ENCODE results near the gene ZBTB20. TPM values are rescaled to one million over a fixed set of nuclear protein-coding genes. Genes with fewer than 3 reads are reported as not detected.
A peak's percentile ranks its signal among the peaks of the same experiment; 100 is the strongest.

ZBTB20 gene
- total RNA-seq = 10 to 100 TPM; 43.1 to 80.7 (median 48.4) TPM
- 36.0 TPM for total RNA-seq (2013)
- 4.1 to 136 (median 69.0) reads per million in 29 experiments for total RNA-seq

DNA sequence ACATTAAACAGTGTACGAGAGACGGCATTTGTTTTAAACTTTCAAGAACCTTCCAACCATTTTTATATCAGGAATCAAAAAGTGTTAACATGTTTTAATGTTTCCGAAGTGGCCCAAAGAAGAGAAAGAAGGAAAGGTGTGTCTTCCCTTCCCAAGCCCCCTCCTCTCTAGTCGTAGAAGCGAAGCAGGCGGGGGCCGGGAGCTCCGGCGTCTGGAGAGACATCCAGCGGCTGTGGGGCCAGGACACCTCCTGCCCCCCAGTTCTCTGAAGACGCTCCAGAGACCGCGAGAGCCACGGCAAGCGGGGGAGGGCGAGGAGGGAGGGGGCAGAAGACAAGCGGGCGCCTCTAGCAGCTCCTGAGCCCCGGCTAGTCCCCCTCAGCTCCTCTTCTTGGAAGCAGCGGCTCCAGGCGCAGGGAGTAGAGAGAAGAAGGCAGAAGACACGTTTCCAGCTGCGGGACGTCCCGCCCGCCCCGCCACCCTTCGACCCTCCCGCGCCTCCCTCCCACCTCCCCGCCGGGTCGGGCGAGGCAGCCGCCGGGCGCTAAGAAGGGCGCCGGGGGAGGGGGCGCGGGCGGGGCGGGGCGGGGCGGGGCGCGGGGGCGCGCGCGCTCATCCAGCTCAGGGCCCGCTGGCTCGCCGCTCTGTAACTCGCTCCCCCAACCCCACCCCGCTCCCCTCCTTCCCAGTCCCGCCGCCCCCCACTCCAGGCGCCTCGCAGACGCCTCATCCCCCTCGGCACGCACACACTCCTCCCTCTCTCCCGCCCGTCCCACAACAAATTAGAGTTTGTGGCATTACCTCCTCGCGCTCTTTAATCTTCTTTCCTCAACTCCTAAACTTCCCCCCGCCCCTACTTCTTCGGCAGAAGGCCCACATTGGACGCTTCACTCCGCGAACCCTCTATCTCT, at the start of gene ZBTB20:
Gene ZBTB20, minus strand, starts transcription at position 871 of the 911 bp plus-strand sequence.
- ATAC-seq (replicated peaks in 1 of 4) (peak; percentile 32 to 35 (median 33)), DNase-seq (peak; percentile 40 to 83 (median 73))
- no peaks in the 10 kb centered on the region for H3K27me3 ChIP-seq (replicated peaks in 1 of 2; ENCODE audit: control insufficient read depth in 2 of 2, extremely low read depth in 1 of 2, insufficient read depth in 2 of 2, low read length in 1 of 2)
- H3K36me3 ChIP-seq (ENCODE audit: control insufficient read depth in 2 of 2, extremely low read depth in 1 of 2, insufficient read depth in 1 of 2, low read length in 1 of 2) = no peaks in the 10 kb centered on the region
- peak within 1 kb of the TSS; percentile 96 to 98 (median 96) for H3K4me3 Mint-ChIP-seq
- peaks cover 39 to 45% (median 40%) of the 10 kb centered on the region in 3 donors for H3K4me1 Mint-ChIP-seq
- peaks cover 15% of the 10 kb centered on the region for H3K36me3 Mint-ChIP-seq
- H3K9me3 Mint-ChIP-seq = peaks cover 0 to 4% (median 3%) of the 10 kb centered on the region in 3 donors
- H3K27ac ChIP-seq (ENCODE audit: low read length) = peak within 1 kb of the TSS; percentile 97
- peak within 1 kb of the TSS; percentile 99 for H3K27ac Mint-ChIP-seq
- 0% methylated on average over 36 of the region's 72 CpGs for WGBS (ENCODE audit: insufficient coverage)
- ChIA-PET POLR2A (interaction anchor here (0.5 to 4.0 kb wide), 22 partner anchors 8 to 933 kb away, joined by 3 to 38 read pairs (median 5); no protein-coding TSS in a partner anchor), CTCF (interaction anchor here (0.5 to 4.0 kb wide), 16 partner anchors 17 to 1613 kb away, joined by 3 to 41 read pairs (median 4); no protein-coding TSS in a partner anchor)
- no peaks in the 10 kb centered on the region for H3K27me3 Mint-ChIP-seq
- peak within 1 kb of the TSS; percentile 76 to 88 for H3K4me3 ChIP-seq (ENCODE audit: control insufficient read depth in 1 of 2, extremely low read depth in 1 of 2, low read length in 1 of 2)
- H3K9me3 ChIP-seq = no peaks in the 10 kb centered on the region
- peaks cover 7 to 13% of the 10 kb centered on the region in 2 experiments for H3K4me1 ChIP-seq (ENCODE audit: control insufficient read depth in 1 of 2, extremely low read depth in 1 of 2, insufficient read depth in 2 of 2, low read length in 2 of 2)

DNA sequence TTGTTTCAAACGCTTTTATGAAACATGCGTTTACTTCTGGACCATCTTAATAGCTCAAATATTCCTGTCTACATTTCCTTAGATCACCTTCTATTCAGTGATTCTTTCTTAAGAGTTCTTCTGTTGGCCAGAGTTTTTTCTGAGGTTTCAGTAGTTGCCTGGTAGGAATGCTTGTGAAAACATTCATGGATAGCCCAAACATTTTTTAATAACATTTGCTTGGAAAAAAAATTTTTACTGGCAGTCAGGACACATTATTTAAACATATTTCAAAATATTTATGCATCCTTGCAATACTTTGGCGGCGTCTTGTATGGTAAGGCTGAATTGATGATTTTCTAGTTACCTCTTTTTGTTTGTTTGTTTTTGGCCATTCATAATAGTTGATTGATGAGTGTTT, 47.4 kb upstream of the ZBTB20 start:
- ATAC-seq (replicated peaks in 1 of 4) = no peak
- no peak overlapping the region for H3K4me3 ChIP-seq (ENCODE audit: control insufficient read depth in 1 of 2, extremely low read depth in 1 of 2, low read length in 1 of 2)
- DNase-seq = no peak
- peaks cover 18% of the 10 kb centered on the region for H3K36me3 Mint-ChIP-seq
- H3K27ac Mint-ChIP-seq = no peak overlapping the region
- no peaks in the 10 kb centered on the region for H3K27me3 ChIP-seq (replicated peaks in 1 of 2; ENCODE audit: control insufficient read depth in 2 of 2, extremely low read depth in 1 of 2, insufficient read depth in 2 of 2, low read length in 1 of 2)
- H3K9me3 Mint-ChIP-seq = peaks cover 0 to 16% (median 5%) of the 10 kb centered on the region in 3 donors
- no peaks in the 10 kb centered on the region for H3K36me3 ChIP-seq (ENCODE audit: control insufficient read depth in 2 of 2, extremely low read depth in 1 of 2, insufficient read depth in 1 of 2, low read length in 1 of 2)
- no peaks in the 10 kb centered on the region for H3K9me3 ChIP-seq
- no CpG with 5 or more reads among the region's 4 CpGs for WGBS (ENCODE audit: insufficient coverage)
- H3K4me1 ChIP-seq (ENCODE audit: control insufficient read depth in 1 of 2, extremely low read depth in 1 of 2, insufficient read depth in 2 of 2, low read length in 2 of 2) = no peaks in the 10 kb centered on the region
- H3K27ac ChIP-seq (ENCODE audit: low read length) = no peak overlapping the region
- ChIA-PET CTCF (interaction anchor here in 1 of 2 donors (0.9 kb wide), 1 partner anchor 8 kb away, joined by 3 read pairs; no protein-coding TSS in a partner anchor), POLR2A (interaction anchor here in 1 of 2 donors (0.6 kb wide), 1 partner anchor 161 kb away, joined by 3 read pairs; no protein-coding TSS in a partner anchor)
- peaks cover 0 to 5% of the 10 kb centered on the region in 2 donors for H3K27me3 Mint-ChIP-seq
- no peaks in the 10 kb centered on the region for H3K4me1 Mint-ChIP-seq
- H3K4me3 Mint-ChIP-seq = no peak overlapping the region

DNA sequence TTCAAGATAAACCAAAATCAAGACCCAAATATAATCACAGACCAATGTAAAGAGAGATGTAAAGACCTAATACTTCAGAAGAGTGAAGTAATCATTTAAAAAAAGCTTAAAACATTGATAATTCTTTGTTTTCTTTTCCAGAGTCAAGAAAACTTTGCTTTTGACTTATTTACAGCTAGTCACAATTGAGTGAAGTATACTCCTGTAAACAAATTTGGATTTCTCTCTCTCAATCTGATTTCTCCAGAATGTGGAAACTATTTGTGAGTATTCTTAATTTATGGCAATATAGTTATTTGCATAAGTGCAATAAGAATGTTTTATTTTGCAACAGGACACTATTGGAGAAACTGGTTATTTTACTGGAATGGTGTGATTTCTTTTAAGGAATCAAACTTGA, 43.7 kb upstream of the ZBTB20 start:
- H3K4me1 Mint-ChIP-seq = peaks cover 0 to 4% (median 2%) of the 10 kb centered on the region in 3 donors
- no peaks in the 10 kb centered on the region for H3K4me1 ChIP-seq (ENCODE audit: control insufficient read depth in 1 of 2, extremely low read depth in 1 of 2, insufficient read depth in 2 of 2, low read length in 2 of 2)
- ATAC-seq (replicated peaks in 1 of 4) (no peak), DNase-seq (no peak)
- no peak overlapping the region for H3K27ac Mint-ChIP-seq
- H3K9me3 ChIP-seq = no peaks in the 10 kb centered on the region
- CTCF ChIA-PET = no interaction called here
- no peak overlapping the region for H3K4me3 ChIP-seq (ENCODE audit: control insufficient read depth in 1 of 2, extremely low read depth in 1 of 2, low read length in 1 of 2)
- H3K9me3 Mint-ChIP-seq = peaks cover 0 to 13% (median 7%) of the 10 kb centered on the region in 3 donors
- POLR2A ChIA-PET = no interaction called here
- no peak overlapping the region for H3K27ac ChIP-seq (ENCODE audit: low read length)
- H3K27me3 Mint-ChIP-seq = no peaks in the 10 kb centered on the region
- no peaks in the 10 kb centered on the region for H3K27me3 ChIP-seq (replicated peaks in 1 of 2; ENCODE audit: control insufficient read depth in 2 of 2, extremely low read depth in 1 of 2, insufficient read depth in 2 of 2, low read length in 1 of 2)
- H3K36me3 ChIP-seq (ENCODE audit: control insufficient read depth in 2 of 2, extremely low read depth in 1 of 2, insufficient read depth in 1 of 2, low read length in 1 of 2) = no peaks in the 10 kb centered on the region
- H3K36me3 Mint-ChIP-seq = peaks cover 8% of the 10 kb centered on the region
- H3K4me3 Mint-ChIP-seq = no peak overlapping the region

DNA sequence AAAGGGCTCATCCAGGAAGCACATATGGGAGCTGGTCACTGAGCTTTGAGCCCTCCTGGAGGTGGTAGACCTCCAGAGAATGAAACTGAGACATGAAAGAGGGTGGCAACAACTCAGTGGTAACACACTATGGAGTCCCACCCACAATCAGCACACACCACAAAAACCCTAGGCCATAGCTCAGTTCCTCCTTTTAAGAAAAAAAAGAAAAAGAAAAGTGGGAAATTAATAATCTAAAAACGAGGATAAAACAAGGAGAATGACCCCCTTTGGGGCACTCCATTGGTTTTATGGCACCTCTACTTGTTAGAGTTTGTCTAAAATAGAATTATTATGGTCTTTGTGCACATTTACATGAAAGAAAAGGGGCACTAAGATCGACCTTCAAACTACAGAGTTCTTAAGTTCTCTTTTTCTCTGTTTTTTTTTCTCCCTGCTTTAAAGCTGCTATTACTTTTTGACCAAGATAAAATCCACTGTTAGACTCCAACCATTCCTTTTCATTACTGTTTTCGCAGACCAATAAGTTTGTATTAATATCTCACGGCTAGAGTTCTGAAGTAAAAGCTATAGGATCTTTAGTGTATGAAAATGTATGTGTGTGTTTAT, 40.2 kb upstream of the ZBTB20 start:
- H3K9me3 ChIP-seq = no peaks in the 10 kb centered on the region
- H3K27ac ChIP-seq (ENCODE audit: low read length) = no peak overlapping the region
- DNase-seq (no peak), ATAC-seq (replicated peaks in 1 of 4) (no peak)
- Mint-ChIP-seq H3K27me3 (peaks cover 0 to 6% of the 10 kb centered on the region in 2 donors), H3K4me3 (no peak overlapping the region), H3K27ac (no peak overlapping the region), H3K36me3 (peaks cover 5% of the 10 kb centered on the region), H3K9me3 (peaks cover 2 to 13% (median 7%) of the 10 kb centered on the region in 3 donors), H3K4me1 (peaks cover 0 to 4% (median 2%) of the 10 kb centered on the region in 3 donors)
- H3K4me3 ChIP-seq (ENCODE audit: control insufficient read depth in 1 of 2, extremely low read depth in 1 of 2, low read length in 1 of 2) = no peak overlapping the region
- no peaks in the 10 kb centered on the region for H3K4me1 ChIP-seq (ENCODE audit: control insufficient read depth in 1 of 2, extremely low read depth in 1 of 2, insufficient read depth in 2 of 2, low read length in 2 of 2)
- POLR2A ChIA-PET = no interaction called here
- H3K36me3 ChIP-seq (ENCODE audit: control insufficient read depth in 2 of 2, extremely low read depth in 1 of 2, insufficient read depth in 1 of 2, low read length in 1 of 2) = no peaks in the 10 kb centered on the region
- no CpG with 5 or more reads among the region's 4 CpGs for WGBS (ENCODE audit: insufficient coverage)
- H3K27me3 ChIP-seq (replicated peaks in 1 of 2; ENCODE audit: control insufficient read depth in 2 of 2, extremely low read depth in 1 of 2, insufficient read depth in 2 of 2, low read length in 1 of 2) = no peaks in the 10 kb centered on the region
- CTCF ChIA-PET = interaction anchor here (0.6 to 0.8 kb wide), 3 partner anchors 8 to 194 kb away, joined by 3 read pairs; no protein-coding TSS in a partner anchor

DNA sequence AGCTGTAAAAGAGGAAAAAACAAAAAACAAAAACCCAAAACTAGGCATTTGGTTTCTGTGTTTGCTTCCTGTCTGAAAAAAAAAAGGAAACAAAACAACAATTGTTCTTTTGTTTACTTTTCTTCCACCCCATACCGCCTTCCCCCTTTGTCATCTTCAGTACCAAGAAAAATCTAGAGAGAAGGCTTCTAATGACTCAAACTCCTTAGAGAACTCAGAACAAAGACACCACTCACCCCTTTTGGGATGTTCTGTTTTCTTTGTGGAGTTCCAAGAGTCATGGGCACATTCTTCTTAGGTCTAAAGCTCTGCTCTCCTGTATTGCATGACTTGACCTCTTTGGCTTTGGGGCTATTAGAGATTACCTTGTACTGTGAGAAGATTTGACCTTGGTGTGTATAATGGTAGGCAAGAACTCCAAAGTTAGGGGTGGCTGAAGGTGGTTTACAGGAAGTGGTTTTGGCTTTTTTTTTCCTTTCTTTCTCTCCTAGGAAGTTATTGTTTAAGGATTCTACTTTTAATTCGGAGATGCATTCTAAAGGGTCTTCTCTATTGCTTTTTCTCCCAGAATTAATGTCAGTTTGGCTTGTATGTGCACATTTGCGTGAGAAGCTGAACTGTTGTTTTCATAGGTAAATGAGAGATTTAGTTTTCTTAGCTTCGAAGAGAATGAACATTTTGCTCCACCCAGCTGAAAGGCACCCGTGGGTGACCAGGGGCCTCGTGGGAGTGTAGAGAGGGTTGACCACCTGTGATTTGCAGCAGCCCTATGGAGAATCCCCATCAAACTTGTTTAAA, 39.5 kb upstream of the ZBTB20 start:
- H3K9me3 ChIP-seq = no peaks in the 10 kb centered on the region
- Mint-ChIP-seq H3K4me3 (no peak overlapping the region), H3K36me3 (peaks cover under 1% of the 10 kb centered on the region), H3K4me1 (peaks cover 0 to 4% (median 2%) of the 10 kb centered on the region in 3 donors), H3K9me3 (peaks cover 6 to 17% (median 7%) of the 10 kb centered on the region in 3 donors), H3K27ac (no peak overlapping the region), H3K27me3 (peaks cover 0 to 10% of the 10 kb centered on the region in 2 donors)
- ChIA-PET CTCF (interaction anchor here in 1 of 2 donors (0.6 to 0.7 kb wide), 2 partner anchors 9 to 194 kb away, joined by 3 read pairs; no protein-coding TSS in a partner anchor), POLR2A (no interaction called here)
- H3K27ac ChIP-seq (ENCODE audit: low read length) = no peak overlapping the region
- H3K4me3 ChIP-seq (ENCODE audit: control insufficient read depth in 1 of 2, extremely low read depth in 1 of 2, low read length in 1 of 2) = no peak overlapping the region
- WGBS (ENCODE audit: insufficient coverage) = 75% methylated on average over 4 of the region's 6 CpGs
- no peak for ATAC-seq (replicated peaks in 1 of 4)
- DNase-seq = no peak
- H3K36me3 ChIP-seq (ENCODE audit: control insufficient read depth in 2 of 2, extremely low read depth in 1 of 2, insufficient read depth in 1 of 2, low read length in 1 of 2) = no peaks in the 10 kb centered on the region
- H3K27me3 ChIP-seq (replicated peaks in 1 of 2; ENCODE audit: control insufficient read depth in 2 of 2, extremely low read depth in 1 of 2, insufficient read depth in 2 of 2, low read length in 1 of 2) = no peaks in the 10 kb centered on the region
- H3K4me1 ChIP-seq (ENCODE audit: control insufficient read depth in 1 of 2, extremely low read depth in 1 of 2, insufficient read depth in 2 of 2, low read length in 2 of 2) = no peaks in the 10 kb centered on the region

Measured in T-cell (primary cell).